CD4-positive, alpha-beta T cell treated with Interferon gamma for 1 hour (primary cell): ENCODE results near the gene PTPRD.
"Not testable (repeated sequence)": the region's sequence is repeated elsewhere in the genome, so short reads cannot be mapped to it uniquely, and the experiment has no call there.

Source experiments
- DNase-seq: peaks from one replicate; pipeline ENCODE4 v3.0.0-alpha.2; 2020

Gene PTPRD

GRCh38 chr9:9426454-9426853 lies 1186.3 kb downstream of the PTPRD start:
- DNase-seq: not testable (repeated sequence)

GRCh38 chr9:9412241-9412640 lies 1200.6 kb downstream of the PTPRD start:
- no peak for DNase-seq

GRCh38 chr9:9410736-9411135 lies 1202.1 kb downstream of the PTPRD start:
- DNase-seq: no peak

- DNase-seq: no peak
Measured at GRCh38 chr9:9399982-9400381, 1212.8 kb downstream of the PTPRD start.

GRCh38 chr9:9396518-9396917 lies 1216.3 kb downstream of the PTPRD start:
- DNase-seq: no peak

- no peak for DNase-seq
Measured at GRCh38 chr9:9395539-9395938, 1217.3 kb downstream of the PTPRD start.

GRCh38 chr9:9392755-9393154 lies 1220.0 kb downstream of the PTPRD start:
- DNase-seq: no peak

- no peak for DNase-seq
Measured at GRCh38 chr9:9389904-9390303, 1222.9 kb downstream of the PTPRD start.

- no peak for DNase-seq
Measured at GRCh38 chr9:9387511-9388115, 1225.2 kb downstream of the PTPRD start.

GRCh38 chr9:9362332-9362731 lies 1250.5 kb downstream of the PTPRD start:
- no peak for DNase-seq

GRCh38 chr9:9352877-9353481 lies 1259.8 kb downstream of the PTPRD start:
- DNase-seq: no peak

GRCh38 chr9:9341203-9341602 lies 1271.6 kb downstream of the PTPRD start:
- DNase-seq: no peak

GRCh38 chr9:9337129-9337528 lies 1275.7 kb downstream of the PTPRD start:
- no peak for DNase-seq

- no peak for DNase-seq
Measured at GRCh38 chr9:9326749-9327148, 1286.1 kb downstream of the PTPRD start.

- DNase-seq: no peak
Measured at GRCh38 chr9:9319007-9319406, 1293.8 kb downstream of the PTPRD start.

GRCh38 chr9:9310743-9311142 lies 1302.1 kb downstream of the PTPRD start:
- not testable (repeated sequence) for DNase-seq

GRCh38 chr9:9305600-9305999 lies 1307.2 kb downstream of the PTPRD start:
- DNase-seq: no peak

GRCh38 chr9:9299134-9299533 lies 1313.7 kb downstream of the PTPRD start:
- no peak for DNase-seq

- no peak for DNase-seq
Measured at GRCh38 chr9:9286001-9286400, 1326.8 kb downstream of the PTPRD start.

- no peak for DNase-seq
Measured at GRCh38 chr9:9284201-9284600, 1328.6 kb downstream of the PTPRD start.

- DNase-seq: no peak
Measured at GRCh38 chr9:9283159-9283986, 1329.4 kb downstream of the PTPRD start.

- no peak for DNase-seq
Measured at GRCh38 chr9:9275601-9276000, 1337.2 kb downstream of the PTPRD start.

GRCh38 chr9:9257999-9258498 lies 1354.8 kb downstream of the PTPRD start:
- DNase-seq: no peak

- DNase-seq: no peak
Measured at GRCh38 chr9:9246726-9247125, 1366.1 kb downstream of the PTPRD start.
